Esophagus (tissue), 2 donors: ENCODE measurements around the gene RGS1. TPM values are rescaled to one million over a fixed set of nuclear protein-coding genes. Genes with fewer than 3 reads are reported as not detected.

Experiments used
- H3K27ac ChIP-seq, 2 donors: one replicate each; pipeline ENCODE4 v1.5.1; 2013; ENCODE audit warnings: low read depth in 2 of 2, mild to moderate bottlenecking in 2 of 2, inconsistent platforms in 1 of 2, low read length in 1 of 2, moderate library complexity in 1 of 2
- H3K27me3 ChIP-seq, 2 donors: one replicate each; pipeline ENCODE4 v1.6.1; 2013; ENCODE audit warnings: low read length in 2 of 2, control low read depth in 1 of 2, mild to moderate bottlenecking in 1 of 2; ENCODE audit not compliant: insufficient read depth in 2 of 2, control insufficient read depth in 1 of 2
- H3K36me3 ChIP-seq, 2 donors: one replicate each; pipeline ENCODE4 v1.6.1; 2013; ENCODE audit warnings: low read length in 1 of 2; ENCODE audit not compliant: control insufficient read depth in 2 of 2, insufficient read depth in 2 of 2
- H3K4me1 ChIP-seq, 2 donors: one replicate each; pipeline ENCODE4 v1.6.1; 2013; ENCODE audit warnings: low read length in 1 of 2; ENCODE audit not compliant: control insufficient read depth in 2 of 2, insufficient read depth in 2 of 2
- H3K4me3 ChIP-seq, 2 donors: one replicate each; pipeline ENCODE4 v1.5.1; 2013; ENCODE audit warnings: low read length in 2 of 2, mild to moderate bottlenecking in 2 of 2, low read depth in 1 of 2, moderate library complexity in 1 of 2
- H3K9me3 ChIP-seq, 2 donors: one replicate each; pipeline ENCODE4 v1.6.1; 2013; ENCODE audit warnings: mild to moderate bottlenecking in 2 of 2, low read depth in 1 of 2, low read length in 1 of 2, moderate library complexity in 1 of 2; ENCODE audit not compliant: control insufficient read depth in 2 of 2, insufficient read depth in 1 of 2
- WGBS, 2 donors: extraction: QIAGEN DNeasy Blood & Tissue Kit; methylation state at CpG; one replicate each; pipeline ENCODE4 v1.1.7; 2013; 5-methylcytosine and 5-hydroxymethylcytosine counted together
- polyA plus RNA-seq, 2 donors: library from polyadenylated mRNA; stranded (reverse); fragments of 200-250 nt; gene quantifications; one replicate each; pipeline ENCODE4 v1.2.3, GENCODE V29; 2013
- donor health status: healthy with polysubstance abuse.
- donor health status: Bipolar disorder and iron deficiency.

Gene RGS1
- polyA plus RNA-seq, 2 donors, result 4.7 to 7.7 TPM

- Histone ChIP-seq H3K9me3 (no peaks in the 10 kb centered on the region), H3K27ac (no peak overlapping the region), H3K36me3 (no peaks in the 10 kb centered on the region), H3K4me3 (no peak overlapping the region), H3K27me3 (no peaks in the 10 kb centered on the region), H3K4me1 (no peaks in the 10 kb centered on the region)
- 69 to 77% methylated on average over 3 of the region's 3 CpGs for WGBS, 2 donors
Measured at GRCh38 chr1:192535916-192536664, 39.5 kb upstream of the RGS1 start.

- WGBS, 2 donors, result 32 to 42% methylated on average over 3 of the region's 3 CpGs
- no peaks in the 10 kb centered on the region for H3K27me3 ChIP-seq
- no peaks in the 10 kb centered on the region for H3K36me3 ChIP-seq
- H3K9me3 ChIP-seq, result no peaks in the 10 kb centered on the region
- H3K27ac ChIP-seq, result peak overlapping the region in 1 of 2 donors; percentile 66
- no peak overlapping the region for H3K4me3 ChIP-seq
- H3K4me1 ChIP-seq, result no peaks in the 10 kb centered on the region
Measured at GRCh38 chr1:192538407-192539296, 36.9 kb upstream of the RGS1 start.

- 13 to 24% methylated on average over 4 of the region's 4 CpGs for WGBS, 2 donors
- no peak overlapping the region for H3K4me3 ChIP-seq
- H3K9me3 ChIP-seq, result no peaks in the 10 kb centered on the region
- H3K27me3 ChIP-seq, result no peaks in the 10 kb centered on the region
- H3K4me1 ChIP-seq, result no peaks in the 10 kb centered on the region
- H3K36me3 ChIP-seq, result no peaks in the 10 kb centered on the region
- peak overlapping the region; percentile 52 to 66 for H3K27ac ChIP-seq
Measured at GRCh38 chr1:192539297-192540092, 36.1 kb upstream of the RGS1 start.

- no peaks in the 10 kb centered on the region for H3K4me1 ChIP-seq
- no peaks in the 10 kb centered on the region for H3K9me3 ChIP-seq
- no peak overlapping the region for H3K27ac ChIP-seq
- no peaks in the 10 kb centered on the region for H3K36me3 ChIP-seq
- WGBS, 2 donors, result 94 to 96% methylated on average over 5 of the region's 5 CpGs
- no peak overlapping the region for H3K4me3 ChIP-seq
- H3K27me3 ChIP-seq, result no peaks in the 10 kb centered on the region
Measured at GRCh38 chr1:192543445-192543844, 32.1 kb upstream of the RGS1 start.

- no peak overlapping the region for H3K27ac ChIP-seq
- no peak overlapping the region for H3K4me3 ChIP-seq
- H3K4me1 ChIP-seq, result no peaks in the 10 kb centered on the region
- H3K36me3 ChIP-seq, result no peaks in the 10 kb centered on the region
- H3K9me3 ChIP-seq, result no peaks in the 10 kb centered on the region
- WGBS, 2 donors, result 84 to 88% methylated on average over 3 of the region's 3 CpGs
- no peaks in the 10 kb centered on the region for H3K27me3 ChIP-seq
Measured at GRCh38 chr1:192545896-192546521, 29.6 kb upstream of the RGS1 start.

- 62 to 67% methylated on average over 7 of the region's 7 CpGs for WGBS, 2 donors
- H3K9me3 ChIP-seq, result no peaks in the 10 kb centered on the region
- H3K36me3 ChIP-seq, result no peaks in the 10 kb centered on the region
- no peak overlapping the region for H3K27ac ChIP-seq
- no peaks in the 10 kb centered on the region for H3K4me1 ChIP-seq
- no peak overlapping the region for H3K4me3 ChIP-seq
- H3K27me3 ChIP-seq, result no peaks in the 10 kb centered on the region
Measured at GRCh38 chr1:192546596-192547190, 28.9 kb upstream of the RGS1 start.

- Histone ChIP-seq H3K4me1 (no peaks in the 10 kb centered on the region), H3K36me3 (no peaks in the 10 kb centered on the region), H3K9me3 (no peaks in the 10 kb centered on the region), H3K27ac (no peak overlapping the region), H3K27me3 (no peaks in the 10 kb centered on the region), H3K4me3 (no peak overlapping the region)
- 95 to 99% methylated on average over 2 of the region's 2 CpGs for WGBS, 2 donors
Measured at GRCh38 chr1:192547501-192547900, 28.1 kb upstream of the RGS1 start.

- Histone ChIP-seq H3K4me3 (no peak overlapping the region), H3K27ac (no peak overlapping the region), H3K4me1 (no peaks in the 10 kb centered on the region), H3K36me3 (no peaks in the 10 kb centered on the region), H3K27me3 (no peaks in the 10 kb centered on the region), H3K9me3 (no peaks in the 10 kb centered on the region)
- 74 to 75% methylated on average over 3 of the region's 3 CpGs for WGBS, 2 donors
Measured at GRCh38 chr1:192549937-192550336, 25.6 kb upstream of the RGS1 start.
